GM18858 (cell line): ENCODE measurements around the gene RICTOR.

ENCODE experiments used
- ATAC-seq: cut with Tn5 transposase; IDR thresholded peaks from one replicate; pipeline ENCODE4 v1.9.1; 2021; ENCODE audit not compliant: unreplicated experiment

RICTOR gene

GRCh38 chr5:38891563-38891962, 182.6 kb downstream of the RICTOR start:
- no peak for ATAC-seq

- no peak for ATAC-seq
Observed at GRCh38 chr5:38889424-38889823, 184.8 kb downstream of the RICTOR start.

GRCh38 chr5:38888041-38888440, 186.2 kb downstream of the RICTOR start:
- ATAC-seq: no peak
